Right ventricle myocardium superior (tissue), 1 donor: ENCODE data around the gene PARPBP. TPM values are rescaled to one million over a fixed set of nuclear protein-coding genes. Genes with fewer than 3 reads are reported as not detected.
"Not testable (repeated sequence)": the region's sequence is repeated elsewhere in the genome, so short reads cannot be mapped to it uniquely, and the experiment has no call there.

Experiments
- ATAC-seq: fragments of 200-7000 bp; cut with Tn5 transposase; one replicate; pipeline ENCODE4 v1.9.1; 2020; ENCODE audit warnings: mild to moderate bottlenecking; ENCODE audit not compliant: poor library complexity
- DNase-seq: peaks from one replicate; pipeline ENCODE4 v3.0.0-alpha.2; 2020
- intact Hi-C: fragments of 100-400 bp; cut with DNase I; formaldehyde crosslinking; loops from one replicate; pipeline ENCODE4 v1.11.2; 2022
- long read RNA-seq: library from polyadenylated mRNA; unstranded; transcript quantifications from one replicate; pipeline ENCODE4 v2.0.0, GENCODE V29; 2021
- total RNA-seq: library from RNA; stranded (reverse); fragmentation: NEBNext Ultra II Directional; extraction: Animal tissue kit (Norgen Biotek cat#: 25700); gene quantifications from one replicate; pipeline ENCODE4 v1.2.1, GENCODE V29; 2021
- donor health status: DM: no; HTN: yes; CAD: no; lungs with severe emphysema.

The PARPBP gene
- 0.24 TPM for total RNA-seq
- long read RNA-seq: 0 reads

GRCh38 chr12:102119674-102120563 lies at the start of gene PARPBP, which contains the start of gene NUP37:
Gene PARPBP (plus strand): TSS chr12:102120183. CDS start chr12:102123889, 3,706 bp downstream.
Gene NUP37 (minus strand): TSS chr12:102120114. CDS start chr12:102118518, 1,596 bp downstream.
- peak; percentile 100 for ATAC-seq
- intact Hi-C loops: no loop called here
- peak; percentile 95 for DNase-seq

- DNase-seq, intact Hi-C loops, ATAC-seq: not testable (repeated sequence)
These were observed 47.9 kb upstream of the PARPBP start for GRCh38 chr12:102072092-102072491.

GRCh38 chr12:102080842-102081241 lies 39.1 kb upstream of the PARPBP start:
- no peak for DNase-seq
- no peak for ATAC-seq
- intact Hi-C loops: no loop called here

- DNase-seq, intact Hi-C loops, ATAC-seq: not testable (repeated sequence)
These were observed 30.7 kb upstream of the PARPBP start for GRCh38 chr12:102089228-102089835.

GRCh38 chr12:102093319-102093718 lies 26.7 kb upstream of the PARPBP start:
- intact Hi-C loops: no loop called here
- DNase-seq: no peak
- ATAC-seq: no peak

- intact Hi-C loops: no loop called here
- DNase-seq (no peak), ATAC-seq (no peak)
These were observed 24.2 kb upstream of the PARPBP start for GRCh38 chr12:102095677-102096263.

- ATAC-seq (no peak), DNase-seq (no peak)
- intact Hi-C loops: no loop called here
These were observed 23.1 kb upstream of the PARPBP start for GRCh38 chr12:102096855-102097254.

- intact Hi-C loops: no loop called here
- no peak for ATAC-seq
These were observed 13.1 kb upstream of the PARPBP start for GRCh38 chr12:102106905-102107304.

GRCh38 chr12:102107970-102108369 lies 12.0 kb upstream of the PARPBP start:
- no peak for DNase-seq

More at GRCh38 chr12:102106905-102107304, 13.1 kb upstream of the PARPBP start:
- DNase-seq: no peak

GRCh38 chr12:102110782-102111181 lies 9.2 kb upstream of the PARPBP start:
- intact Hi-C loops: no loop called here
- no peak for DNase-seq
- ATAC-seq: no peak

More at GRCh38 chr12:102107970-102108369, 12.0 kb upstream of the PARPBP start:
- ATAC-seq: no peak
- intact Hi-C loops: no loop called here

- no peak for ATAC-seq
- intact Hi-C loops: no loop called here
- no peak for DNase-seq
These were observed 5.8 kb upstream of the PARPBP start for GRCh38 chr12:102114212-102114611.

GRCh38 chr12:102116392-102116791 lies 3.6 kb upstream of the PARPBP start:
- intact Hi-C loops: no loop called here
- DNase-seq (no peak), ATAC-seq (no peak)

- intact Hi-C loops: no loop called here
- ATAC-seq: no peak
These were observed 1.1 kb upstream of the PARPBP start for GRCh38 chr12:102118874-102119273.

GRCh38 chr12:102120564-102120873 lies 536 bp downstream of the PARPBP start:
- intact Hi-C loops: no loop called here
- DNase-seq (no peak), ATAC-seq (no peak)

More at GRCh38 chr12:102118874-102119273, 1.1 kb upstream of the PARPBP start:
- no peak for DNase-seq

- intact Hi-C loops: no loop called here
- DNase-seq (no peak), ATAC-seq (no peak)
These were observed 903 bp downstream of the PARPBP start for GRCh38 chr12:102120886-102121285.

- intact Hi-C loops, ATAC-seq, DNase-seq: not testable (repeated sequence)
These were observed 1.3 kb downstream of the PARPBP start for GRCh38 chr12:102121328-102121727.

- DNase-seq, ATAC-seq, intact Hi-C loops: not testable (repeated sequence)
These were observed 10.7 kb downstream of the PARPBP start for GRCh38 chr12:102130720-102131119.

GRCh38 chr12:102131442-102131841 lies 11.5 kb downstream of the PARPBP start:
- DNase-seq, ATAC-seq, intact Hi-C loops: not testable (repeated sequence)

- ATAC-seq, intact Hi-C loops, DNase-seq: not testable (repeated sequence)
These were observed 17.6 kb downstream of the PARPBP start for GRCh38 chr12:102137619-102138018.
